ENCODE data around the gene GRIA1.
A peak's percentile ranks its signal among the peaks of the same experiment; 100 is the strongest.

The GRIA1 gene

GRCh38 chr5:153782589-153783361 is 292.3 kb downstream of the GRIA1 start:
- DNase-seq, result peak; percentile 34

GRCh38 chr5:153783362-153783658 is 292.8 kb downstream of the GRIA1 start:
- DNase-seq, result no peak

GRCh38 chr5:153784277-153784676 is 293.8 kb downstream of the GRIA1 start:
- no peak for DNase-seq

GRCh38 chr5:153791339-153791738 is 300.9 kb downstream of the GRIA1 start:
- no peak for DNase-seq

- DNase-seq, result no peak
These were observed 301.8 kb downstream of the GRIA1 start for GRCh38 chr5:153792305-153792704.

GRCh38 chr5:153793699-153794098 is 303.2 kb downstream of the GRIA1 start:
- no peak for DNase-seq

GRCh38 chr5:153794327-153794726 is 303.9 kb downstream of the GRIA1 start:
- DNase-seq, result no peak

- no peak for DNase-seq
These were observed 306.1 kb downstream of the GRIA1 start for GRCh38 chr5:153796527-153796926.

- DNase-seq, result no peak
These were observed 307.0 kb downstream of the GRIA1 start for GRCh38 chr5:153797484-153797883.

- no peak for DNase-seq
These were observed 308.4 kb downstream of the GRIA1 start for GRCh38 chr5:153798830-153799229.

GRCh38 chr5:153799466-153799865 is 309.0 kb downstream of the GRIA1 start:
- DNase-seq, result no peak

GRCh38 chr5:153802050-153802821 is 311.8 kb downstream of the GRIA1 start:
- DNase-seq, result no peak

GRCh38 chr5:153807801-153808200 is 317.3 kb downstream of the GRIA1 start:
- DNase-seq, result no peak

- DNase-seq, result no peak
These were observed 318.7 kb downstream of the GRIA1 start for GRCh38 chr5:153809166-153809565.

GRCh38 chr5:153813901-153814300 is 323.4 kb downstream of the GRIA1 start:
- DNase-seq, result no peak

- DNase-seq, result no peak
These were observed 326.4 kb downstream of the GRIA1 start for GRCh38 chr5:153816870-153817269.

- DNase-seq, result no peak
These were observed 328.2 kb downstream of the GRIA1 start for GRCh38 chr5:153818626-153819025.

- DNase-seq, result peak; percentile 8
These were observed 332.6 kb downstream of the GRIA1 start for GRCh38 chr5:153823036-153823435.

- peak; percentile 45 for DNase-seq
These were observed 334.4 kb downstream of the GRIA1 start for GRCh38 chr5:153824909-153825308.

- DNase-seq, result no peak
These were observed 336.9 kb downstream of the GRIA1 start for GRCh38 chr5:153827397-153827796.

- DNase-seq, result peak; percentile 29
These were observed 339.1 kb downstream of the GRIA1 start for GRCh38 chr5:153829510-153830065.

- DNase-seq, result peak; percentile 39
These were observed 341.5 kb downstream of the GRIA1 start for GRCh38 chr5:153831973-153832372.

- DNase-seq, result no peak
These were observed 345.5 kb downstream of the GRIA1 start for GRCh38 chr5:153835891-153836515.
